ENCODE measurements around the gene TESK2.

TESK2 gene

GRCh38 chr1:45327644-45328515 lies 163.1 kb downstream of the TESK2 start:
- in situ Hi-C loops (cut with MboI; ENCODE audit: low sequenced_read_pairs, unreplicated experiment) = no loop called here
- no peak for TF ChIP-seq CTCF (IDR thresholded peaks at IDR 0.05; ENCODE audit: borderline replicate concordance, control extremely low read depth, extremely low read depth, insufficient read depth, missing control alignments)
- DNase-seq (ENCODE audit: low spot score) = peak; percentile 58

GRCh38 chr1:45326627-45327623 lies 164.0 kb downstream of the TESK2 start, which contains the start of gene HPDL:
HPDL (plus strand) TSS chr1:45326895; CDS start chr1:45327149, 254 bp downstream.
- peak; percentile 90 for DNase-seq (ENCODE audit: low spot score)
- TF ChIP-seq CTCF (IDR thresholded peaks at IDR 0.05; ENCODE audit: borderline replicate concordance, control extremely low read depth, extremely low read depth, insufficient read depth, missing control alignments) = no peak
- in situ Hi-C loops (cut with MboI; ENCODE audit: low sequenced_read_pairs, unreplicated experiment) = no loop called here

- DNase-seq (ENCODE audit: low spot score) = no peak
- no peak for TF ChIP-seq CTCF (IDR thresholded peaks at IDR 0.05; ENCODE audit: borderline replicate concordance, control extremely low read depth, extremely low read depth, insufficient read depth, missing control alignments)
- in situ Hi-C loops (cut with MboI; ENCODE audit: low sequenced_read_pairs, unreplicated experiment) = no loop called here
Observed at GRCh38 chr1:45325851-45326506, 165.0 kb downstream of the TESK2 start.

GRCh38 chr1:45322486-45323040 lies 168.4 kb downstream of the TESK2 start:
- TF ChIP-seq CTCF (IDR thresholded peaks at IDR 0.05; ENCODE audit: borderline replicate concordance, control extremely low read depth, extremely low read depth, insufficient read depth, missing control alignments) = no peak
- no peak for DNase-seq (ENCODE audit: low spot score)
- in situ Hi-C loops (cut with MboI; ENCODE audit: low sequenced_read_pairs, unreplicated experiment) = no loop called here

- DNase-seq (ENCODE audit: low spot score) = no peak
- TF ChIP-seq CTCF (IDR thresholded peaks at IDR 0.05; ENCODE audit: borderline replicate concordance, control extremely low read depth, extremely low read depth, insufficient read depth, missing control alignments) = no peak
- in situ Hi-C loops (cut with MboI; ENCODE audit: low sequenced_read_pairs, unreplicated experiment) = no loop called here
Observed at GRCh38 chr1:45321444-45321843, 169.5 kb downstream of the TESK2 start.
